Measurements from ENCODE around the gene ZFP1.

Gene ZFP1

GRCh38 chr16:75160386-75160785, 12.1 kb downstream of the ZFP1 start:
- no peak for DNase-seq (ENCODE audit: low read depth)

DNA sequence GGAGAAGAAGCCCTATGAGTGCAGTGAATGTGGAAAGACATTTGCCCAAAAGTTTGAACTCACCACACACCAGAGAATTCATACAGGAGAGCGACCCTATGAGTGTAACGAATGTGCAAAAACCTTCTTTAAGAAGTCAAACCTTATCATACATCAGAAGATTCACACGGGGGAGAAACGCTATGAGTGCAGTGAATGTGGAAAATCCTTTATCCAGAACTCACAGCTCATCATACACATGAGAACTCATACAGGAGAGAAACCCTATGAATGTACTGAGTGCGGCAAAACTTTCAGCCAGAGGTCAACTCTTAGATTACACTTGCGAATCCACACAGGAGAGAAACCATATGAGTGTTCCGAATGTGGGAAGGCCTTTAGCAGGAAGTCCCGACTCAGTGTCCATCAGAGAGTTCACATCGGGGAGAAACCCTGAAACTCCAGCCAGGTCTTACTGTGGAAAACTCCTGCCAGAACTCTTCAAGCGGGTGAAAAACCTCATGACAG, 21.6 kb downstream of the ZFP1 start:
- no peak for DNase-seq (ENCODE audit: low read depth)

- no peak for DNase-seq (ENCODE audit: low read depth)
Observed at GRCh38 chr16:75172578-75172977, 24.3 kb downstream of the ZFP1 start.

DNA sequence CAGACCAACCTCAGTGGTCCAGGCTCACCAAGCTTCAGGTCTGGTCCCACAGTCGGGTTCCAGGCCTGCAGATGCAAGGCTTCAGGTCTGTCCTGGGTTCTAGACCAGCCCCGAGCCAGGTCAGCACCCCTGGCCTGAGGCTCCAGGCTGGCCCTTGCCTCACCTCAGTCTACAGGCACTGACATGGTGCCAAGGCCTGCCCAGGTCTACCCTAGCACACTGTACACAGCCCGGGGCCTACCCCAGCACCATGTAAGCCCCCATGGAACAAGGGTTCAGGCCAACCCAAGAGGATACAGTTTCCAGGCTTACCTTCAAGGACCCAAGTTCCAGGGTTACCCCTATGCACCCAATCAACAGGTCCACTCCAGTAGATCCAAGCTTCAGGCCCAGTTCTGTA, 26.8 kb downstream of the ZFP1 start:
- DNase-seq (ENCODE audit: low read depth) = no peak

- DNase-seq (ENCODE audit: low read depth) = no peak
Observed at GRCh38 chr16:75176926-75177325, 28.6 kb downstream of the ZFP1 start.

- DNase-seq (ENCODE audit: low read depth) = no peak
Observed at GRCh38 chr16:75179208-75179607, 30.9 kb downstream of the ZFP1 start.

- DNase-seq (ENCODE audit: low read depth) = no peak
Observed at GRCh38 chr16:75181630-75182029, 33.3 kb downstream of the ZFP1 start.

GRCh38 chr16:75188832-75189477, 40.6 kb downstream of the ZFP1 start:
- DNase-seq (ENCODE audit: low read depth) = no peak

GRCh38 chr16:75189638-75190245, 41.4 kb downstream of the ZFP1 start:
- no peak for DNase-seq (ENCODE audit: low read depth)

GRCh38 chr16:75192606-75193264, 44.4 kb downstream of the ZFP1 start:
- DNase-seq (ENCODE audit: low read depth) = no peak

DNA sequence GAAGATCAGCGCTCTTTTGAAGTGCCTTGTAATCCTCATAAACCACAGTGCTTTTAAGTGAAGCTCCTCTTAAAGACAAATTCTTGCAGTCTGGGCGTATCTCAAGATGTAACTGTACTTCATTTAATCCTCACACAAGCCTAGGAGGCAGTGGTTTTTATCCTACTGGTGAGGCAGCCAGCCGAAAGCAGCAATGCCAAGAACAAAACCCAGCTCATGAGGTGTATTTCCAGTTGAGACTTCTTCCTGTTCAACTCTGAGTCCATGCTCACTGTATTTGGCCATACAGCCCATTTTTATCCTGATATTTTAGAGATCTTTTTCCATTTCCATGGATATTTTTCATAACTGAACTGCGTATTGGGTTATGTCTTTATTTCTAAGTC, 44.9 kb downstream of the ZFP1 start:
- no peak for DNase-seq (ENCODE audit: low read depth)

DNA sequence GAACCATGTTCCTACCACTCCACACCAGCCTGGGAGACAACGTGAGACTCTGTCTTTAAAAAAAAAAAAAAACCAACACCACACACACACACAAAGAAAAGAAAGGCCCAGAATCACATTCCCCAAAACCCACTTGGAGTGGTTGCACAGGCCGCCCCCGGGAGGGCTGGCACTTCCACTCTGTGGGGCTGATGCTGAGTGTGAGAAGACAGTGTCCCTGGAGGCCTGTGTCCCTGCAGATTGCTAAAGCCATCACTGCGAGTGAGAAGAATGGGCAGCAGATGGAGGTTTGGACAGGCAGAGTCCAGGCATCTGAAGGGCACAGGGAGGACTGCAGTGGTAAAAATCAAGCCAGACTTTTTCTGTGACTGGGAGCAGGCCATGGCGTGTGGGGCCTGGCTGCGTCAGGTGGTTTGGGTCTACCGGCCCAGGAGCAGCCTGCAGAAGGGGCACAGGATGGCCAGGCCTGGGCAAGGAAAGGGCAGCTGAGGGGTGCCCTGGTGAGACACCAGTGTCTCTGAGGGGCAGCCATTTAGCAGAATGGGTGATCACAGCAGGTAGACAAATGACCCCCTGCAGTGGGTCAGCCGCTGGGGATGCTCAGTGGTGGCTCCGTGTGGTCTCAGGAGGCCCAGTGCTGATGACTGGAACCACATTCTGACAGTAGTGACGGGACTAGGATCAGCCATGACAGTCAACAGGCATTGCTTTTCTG, 45.6 kb downstream of the ZFP1 start:
- DNase-seq (ENCODE audit: low read depth) = no peak

- no peak for DNase-seq (ENCODE audit: low read depth)
Observed at GRCh38 chr16:75195811-75196790, 47.8 kb downstream of the ZFP1 start.

GRCh38 chr16:75196836-75197235, 48.5 kb downstream of the ZFP1 start:
- no peak for DNase-seq (ENCODE audit: low read depth)

DNA sequence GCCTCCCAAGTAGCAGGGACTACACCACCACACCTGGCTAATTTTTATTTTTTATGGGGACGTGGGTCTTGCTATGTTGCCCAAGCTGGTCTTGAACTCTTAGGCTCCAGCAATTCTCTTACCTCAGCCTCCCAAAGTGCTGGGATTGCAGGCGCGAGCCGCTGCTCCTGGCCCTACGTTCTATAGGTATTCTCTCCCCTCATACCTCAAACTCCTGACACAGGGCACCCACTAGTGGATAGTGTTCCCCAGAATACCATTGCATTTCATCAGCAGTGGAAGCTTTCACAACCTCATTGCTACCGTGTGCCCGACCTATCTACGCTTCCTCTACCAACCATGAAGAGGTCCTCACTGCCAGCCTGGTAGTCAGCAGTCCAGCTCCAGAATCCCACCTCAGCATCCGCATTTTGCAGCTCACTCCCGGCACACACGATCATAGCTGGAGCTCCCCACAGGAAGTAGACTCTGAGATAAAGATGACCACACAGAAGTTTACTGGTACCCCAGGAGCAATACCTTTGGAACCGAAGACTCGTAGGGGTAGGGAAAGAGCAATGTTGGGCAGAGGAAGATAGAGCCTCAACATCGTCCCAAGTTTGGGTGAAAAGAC, 49.3 kb downstream of the ZFP1 start:
- DNase-seq (ENCODE audit: low read depth) = no peak

DNA sequence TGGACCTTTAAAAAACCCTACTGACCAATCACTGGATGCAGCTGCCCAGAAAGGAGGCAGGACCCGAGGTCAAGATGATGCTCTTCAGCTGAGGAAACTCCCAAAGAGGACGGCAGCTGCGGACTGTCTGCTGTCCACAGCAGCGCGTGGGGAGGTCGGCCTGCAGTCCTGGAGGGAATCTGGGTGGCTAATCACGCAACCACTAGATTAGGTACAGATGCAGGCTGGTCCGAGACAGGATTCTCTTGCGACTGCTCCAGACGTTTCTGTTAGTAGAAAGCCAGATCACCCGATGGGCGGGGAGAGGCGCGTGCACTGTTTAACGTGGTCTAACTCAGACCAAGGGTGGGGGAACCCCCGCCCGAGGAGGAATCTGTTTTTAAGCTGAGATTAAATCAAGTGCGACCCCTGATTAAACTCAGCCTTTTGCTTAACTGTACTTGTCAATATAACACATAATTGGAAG, 49.8 kb downstream of the ZFP1 start:
- peak; percentile 71 for DNase-seq (ENCODE audit: low read depth)

DNA sequence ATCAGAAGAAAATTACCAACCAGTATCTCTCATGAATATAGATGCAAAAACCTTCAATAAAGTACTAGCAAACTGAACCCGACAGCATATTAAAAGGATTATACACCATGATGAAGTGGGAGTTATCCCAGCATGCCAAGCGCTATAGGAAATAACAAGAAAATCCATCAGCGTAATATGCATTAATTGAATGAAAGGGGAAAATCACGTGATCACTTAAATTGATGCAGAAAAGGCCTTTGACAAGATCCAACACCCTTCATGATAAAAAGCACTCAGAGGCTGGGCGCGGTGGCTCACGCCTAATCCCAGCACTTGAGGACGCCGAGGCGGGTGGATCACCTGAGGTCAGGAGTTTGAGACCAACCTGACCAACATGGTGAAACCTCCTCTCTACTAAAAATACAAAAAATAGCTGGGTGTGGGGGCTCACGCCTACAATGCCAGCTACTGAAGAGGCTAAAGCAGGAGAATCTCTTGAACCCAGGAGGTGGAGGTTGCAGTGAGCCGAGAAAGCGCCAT, 53.8 kb downstream of the ZFP1 start:
- no peak for DNase-seq (ENCODE audit: low read depth)

GRCh38 chr16:75203096-75203495, 54.8 kb downstream of the ZFP1 start:
- no peak for DNase-seq (ENCODE audit: low read depth)

DNA sequence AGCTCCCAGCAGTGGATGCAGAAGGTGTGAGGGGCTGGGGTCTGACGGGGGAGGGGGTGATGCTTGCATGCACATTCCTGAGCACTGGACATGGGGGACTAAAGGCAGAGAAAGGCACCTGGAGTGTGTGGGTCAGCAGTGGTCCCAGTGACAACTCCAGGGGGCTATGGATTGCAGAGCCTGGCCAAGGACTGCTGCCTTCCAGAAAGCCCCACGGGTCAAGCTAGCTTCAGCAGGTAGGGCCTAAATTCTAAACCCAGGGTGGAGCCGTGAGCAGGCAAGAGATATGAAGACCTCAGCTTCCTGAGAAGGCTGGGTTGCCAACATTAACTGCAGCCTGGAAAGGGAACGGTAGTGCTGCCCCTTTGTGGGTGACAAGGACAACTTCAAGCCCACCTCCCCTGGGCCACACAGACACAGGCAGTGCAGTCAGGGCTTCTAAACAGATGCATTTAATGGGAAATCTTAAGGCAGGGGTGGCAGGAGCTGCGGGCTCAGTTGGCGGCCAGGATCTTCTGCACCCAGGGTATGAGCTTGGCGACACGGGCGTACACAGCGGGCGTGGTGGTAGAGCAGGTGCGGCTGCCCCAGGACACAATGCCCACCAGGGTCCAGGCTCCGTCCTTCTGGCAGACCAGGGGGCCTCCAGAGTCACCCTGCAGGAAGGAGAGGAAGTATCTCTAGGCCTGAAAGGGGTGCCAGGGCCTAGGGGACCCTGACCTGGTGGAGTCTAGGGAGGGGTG, 55.5 kb downstream of the ZFP1 start:
- DNase-seq (ENCODE audit: low read depth) = no peak

DNA sequence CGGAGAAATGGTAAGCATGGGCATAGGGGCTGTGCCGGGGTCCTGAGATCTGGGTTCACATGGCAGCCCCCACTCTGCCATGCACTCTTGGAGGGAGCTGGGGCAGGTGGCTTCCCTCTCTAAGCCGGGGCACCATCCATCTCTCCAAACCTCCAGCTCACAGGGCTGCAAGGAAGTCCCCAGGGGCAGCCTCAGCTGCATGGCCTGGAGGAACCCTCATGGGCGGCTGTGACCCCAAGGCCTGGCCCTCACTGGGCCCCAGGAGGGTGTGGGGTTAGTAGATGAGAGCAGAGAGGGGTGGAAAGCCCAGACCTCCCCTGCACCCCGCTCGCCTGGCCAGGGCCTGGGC, 56.1 kb downstream of the ZFP1 start:
- DNase-seq (ENCODE audit: low read depth) = no peak

All from fibroblast of gingiva (primary cell).